ENCODE results near the gene LCORL.
A peak's percentile ranks its signal among the peaks of the same experiment; 100 is the strongest.

Gene LCORL

GRCh38 chr4:17941731-17942130, 79.8 kb downstream of the LCORL start:
- DNase-seq (ENCODE audit: insufficient read length, low spot score) = no peak
- FAIRE-seq = no peak

- FAIRE-seq = no peak
- DNase-seq (ENCODE audit: insufficient read length, low spot score) = no peak
These were observed 82.5 kb downstream of the LCORL start for GRCh38 chr4:17939054-17939453.

DNA sequence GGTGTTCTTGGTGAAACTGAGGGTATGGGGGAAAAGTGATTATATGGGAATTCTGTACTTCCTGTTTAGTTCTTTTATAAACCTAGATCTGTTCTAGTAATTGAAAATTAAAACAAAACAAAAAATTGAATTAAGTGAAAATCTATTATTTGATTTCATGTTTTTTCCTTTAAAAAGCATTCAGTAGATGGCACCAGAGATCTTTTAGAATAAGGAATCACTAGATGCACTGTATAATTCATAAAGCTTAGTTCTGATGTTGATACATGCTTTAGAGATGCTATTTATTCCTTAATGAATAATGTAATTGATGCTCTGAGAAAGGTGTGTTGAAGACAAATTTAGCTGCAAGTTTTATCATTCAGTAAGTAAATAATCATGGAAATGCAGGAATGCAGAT, 87.3 kb downstream of the LCORL start:
- DNase-seq (ENCODE audit: insufficient read length, low spot score) = no peak
- no peak for FAIRE-seq

DNA sequence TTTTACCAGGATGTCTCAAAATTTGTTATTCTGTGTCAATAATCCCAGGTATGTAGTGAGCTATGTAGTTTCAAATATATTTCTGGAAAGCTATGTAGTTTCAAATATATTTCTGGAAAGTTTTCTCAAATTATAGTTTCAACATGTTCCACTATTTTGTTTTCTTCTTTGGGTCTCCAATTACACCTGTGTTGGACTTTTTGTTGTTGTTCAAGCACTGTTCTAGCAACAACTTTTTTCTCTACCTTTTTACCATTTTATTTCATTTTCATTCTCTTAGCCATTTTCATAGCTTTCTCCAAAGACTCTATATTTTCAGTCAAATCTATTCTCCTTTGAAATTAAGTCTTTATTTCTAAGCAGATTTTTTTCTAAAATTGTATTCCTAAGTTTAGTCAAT, 88.4 kb downstream of the LCORL start:
- no peak for DNase-seq (ENCODE audit: insufficient read length, low spot score)
- FAIRE-seq = no peak

- DNase-seq (ENCODE audit: insufficient read length, low spot score) = no peak
- FAIRE-seq = no peak
These were observed 89.5 kb downstream of the LCORL start for GRCh38 chr4:17932041-17932440.

DNA sequence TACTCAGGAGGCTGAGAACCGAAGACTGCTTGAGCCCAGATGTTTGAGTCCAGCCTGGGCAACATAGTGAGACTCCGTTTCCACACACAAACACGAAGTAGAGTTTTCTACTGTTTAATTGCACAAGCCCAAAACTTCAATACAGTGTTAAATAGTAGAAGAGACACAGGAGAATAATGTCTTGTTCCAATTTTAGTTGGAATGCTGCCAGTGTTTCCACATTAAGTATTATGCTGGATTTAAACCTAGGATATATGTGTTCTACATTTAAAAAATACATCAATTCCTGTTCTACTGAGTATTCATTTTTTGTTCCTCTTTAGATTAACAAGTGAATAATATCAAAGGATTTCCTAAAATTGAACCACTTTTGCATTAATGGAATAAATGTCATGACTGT, 91.3 kb downstream of the LCORL start:
- no peak for FAIRE-seq
- DNase-seq (ENCODE audit: insufficient read length, low spot score) = no peak

DNA sequence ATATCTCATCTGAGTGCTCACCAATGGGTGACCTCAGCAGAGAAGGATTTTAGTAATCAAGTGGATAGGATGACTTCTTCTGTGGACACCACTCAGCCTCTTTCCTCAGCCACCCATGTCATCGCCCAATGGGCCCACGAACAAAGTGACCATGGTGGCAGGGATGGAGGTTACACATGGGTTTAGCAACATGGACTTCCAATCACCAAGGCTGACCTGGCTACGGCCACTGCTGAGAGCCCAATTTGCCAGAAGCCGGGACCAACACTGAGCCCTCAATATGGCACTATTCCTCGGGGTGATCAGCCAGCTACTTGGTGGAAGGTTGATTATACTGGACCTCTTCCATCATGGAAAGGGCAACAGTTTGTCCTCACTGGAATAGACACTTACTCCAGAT, 97.4 kb downstream of the LCORL start:
- DNase-seq (ENCODE audit: insufficient read length, low spot score) (no peak), FAIRE-seq (no peak)

GRCh38 chr4:17921451-17921850, 100.1 kb downstream of the LCORL start:
- no peak for FAIRE-seq

GRCh38 chr4:17920681-17921080, 100.9 kb downstream of the LCORL start:
- no peak for DNase-seq (ENCODE audit: insufficient read length, low spot score)
- FAIRE-seq = no peak

More at GRCh38 chr4:17921451-17921850, 100.1 kb downstream of the LCORL start:
- DNase-seq (ENCODE audit: insufficient read length, low spot score) = no peak

- FAIRE-seq = no peak
These were observed 106.1 kb downstream of the LCORL start for GRCh38 chr4:17915439-17915838.

DNA sequence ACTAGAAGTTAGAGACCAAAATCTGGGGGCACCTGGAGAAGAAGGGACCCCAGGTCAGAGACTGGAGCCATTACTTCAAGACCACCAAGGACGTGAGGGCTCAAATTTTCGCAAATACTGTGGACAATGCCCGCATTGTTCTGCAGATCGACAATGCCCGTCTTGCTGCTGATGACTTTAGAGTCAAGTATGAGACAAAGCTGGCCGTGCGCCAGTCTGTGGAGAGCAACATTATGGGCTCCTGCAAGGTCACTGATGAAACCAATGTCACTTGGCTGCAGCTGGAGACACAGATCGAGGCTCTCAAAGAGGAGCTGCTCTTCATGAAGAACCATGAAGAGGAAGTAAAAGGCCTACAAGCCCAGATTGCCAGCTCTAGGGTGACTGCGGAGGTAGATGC, 109.5 kb downstream of the LCORL start:
- FAIRE-seq (no peak), DNase-seq (ENCODE audit: insufficient read length, low spot score) (no peak)

More at GRCh38 chr4:17915439-17915838, 106.1 kb downstream of the LCORL start:
- DNase-seq (ENCODE audit: insufficient read length, low spot score) = no peak

DNA sequence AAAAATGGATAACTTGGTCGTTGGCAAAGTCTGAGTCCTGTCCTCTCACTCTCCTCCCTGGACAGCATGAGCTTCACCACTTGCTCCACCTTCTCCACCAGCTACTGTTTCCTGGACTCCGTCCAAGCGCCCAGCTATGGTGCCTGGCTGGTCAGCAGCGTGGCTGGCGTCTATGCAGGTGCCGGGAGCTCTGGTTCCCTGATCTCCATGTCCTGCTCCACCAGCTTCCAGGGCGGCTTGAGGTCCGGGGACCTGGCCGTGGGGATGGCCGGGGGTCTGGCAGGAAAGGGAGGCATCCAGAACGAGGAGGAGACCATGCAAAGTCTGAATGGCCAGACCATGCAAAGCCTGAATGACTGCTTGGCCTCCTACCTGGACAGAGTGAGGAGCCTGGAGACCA, 109.9 kb downstream of the LCORL start:
- DNase-seq (ENCODE audit: insufficient read length, low spot score) (no peak), FAIRE-seq (no peak)

GRCh38 chr4:17898553-17899055, 123.0 kb downstream of the LCORL start:
- FAIRE-seq (no peak), DNase-seq (ENCODE audit: insufficient read length, low spot score) (no peak)

- DNase-seq (ENCODE audit: insufficient read length, low spot score) (no peak), FAIRE-seq (no peak)
These were observed 126.1 kb downstream of the LCORL start for GRCh38 chr4:17895481-17895880.

DNA sequence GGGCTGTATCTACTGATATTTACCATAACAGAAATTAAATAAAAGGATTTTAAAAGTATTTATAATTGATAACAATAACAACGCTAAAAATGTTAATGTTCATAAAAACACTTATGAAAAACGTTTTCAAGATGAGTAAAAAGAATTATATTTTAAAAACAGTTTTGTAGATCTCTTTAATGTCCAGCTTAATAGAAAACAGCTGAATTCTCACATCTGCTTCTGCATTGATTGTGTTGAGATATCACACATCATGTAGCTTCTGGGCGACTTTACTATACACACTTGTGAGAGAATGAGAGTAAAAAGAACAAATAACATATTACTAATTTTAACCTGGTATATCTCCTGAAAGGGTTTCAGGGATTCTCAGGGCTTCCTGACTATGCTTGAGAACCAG, 127.1 kb downstream of the LCORL start:
- no peak for FAIRE-seq
- DNase-seq (ENCODE audit: insufficient read length, low spot score) = no peak

- FAIRE-seq = no peak
These were observed 131.9 kb downstream of the LCORL start for GRCh38 chr4:17889692-17890091.

DNA sequence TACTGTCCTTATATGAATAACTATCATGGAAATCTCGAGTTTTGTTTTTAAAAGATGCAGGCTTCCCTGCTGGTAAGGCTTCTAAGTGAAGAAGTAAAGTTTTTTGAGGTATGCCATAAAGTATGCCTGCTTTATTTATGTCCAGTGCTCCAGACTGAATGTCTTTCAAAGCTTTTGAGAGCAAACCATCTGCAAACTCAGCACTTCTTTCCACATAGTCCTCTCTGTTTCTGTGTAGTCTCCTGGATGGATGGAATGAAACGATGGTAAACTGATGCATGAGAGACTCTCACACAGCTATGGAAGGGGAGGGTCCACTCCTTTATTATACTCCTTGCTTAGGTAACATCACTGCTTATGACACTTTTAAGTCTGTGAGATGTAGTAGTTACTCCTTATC, 137.0 kb downstream of the LCORL start:
- FAIRE-seq = no peak

More at GRCh38 chr4:17889692-17890091, 131.9 kb downstream of the LCORL start:
- DNase-seq (ENCODE audit: insufficient read length, low spot score) = no peak

DNA sequence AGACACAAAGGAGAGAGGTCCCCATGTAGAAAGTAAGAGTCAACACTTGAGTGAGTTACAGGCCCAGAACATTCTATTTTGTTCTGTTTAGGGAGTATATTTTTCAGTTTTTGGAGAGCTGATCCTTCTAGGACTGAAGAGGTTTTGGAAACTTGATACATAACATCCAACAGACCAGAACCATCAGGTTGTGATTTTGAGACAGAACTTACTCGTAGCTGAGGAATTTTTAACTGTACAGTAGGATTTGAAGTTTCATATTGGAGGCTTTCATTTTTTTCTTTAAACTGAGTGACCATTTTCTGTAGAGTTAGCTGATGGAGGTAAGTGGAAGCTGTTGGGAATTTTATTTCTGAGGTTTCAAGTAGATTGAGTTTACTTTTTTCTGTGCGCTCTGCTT, 137.5 kb downstream of the LCORL start:
- no peak for DNase-seq (ENCODE audit: insufficient read length, low spot score)
- FAIRE-seq = no peak

More for the DNA sequence above, 137.0 kb downstream of the LCORL start:
- no peak for DNase-seq (ENCODE audit: insufficient read length, low spot score)

- FAIRE-seq (no peak), DNase-seq (ENCODE audit: insufficient read length, low spot score) (no peak)
These were observed 143.9 kb downstream of the LCORL start for GRCh38 chr4:17877661-17878060.

DNA sequence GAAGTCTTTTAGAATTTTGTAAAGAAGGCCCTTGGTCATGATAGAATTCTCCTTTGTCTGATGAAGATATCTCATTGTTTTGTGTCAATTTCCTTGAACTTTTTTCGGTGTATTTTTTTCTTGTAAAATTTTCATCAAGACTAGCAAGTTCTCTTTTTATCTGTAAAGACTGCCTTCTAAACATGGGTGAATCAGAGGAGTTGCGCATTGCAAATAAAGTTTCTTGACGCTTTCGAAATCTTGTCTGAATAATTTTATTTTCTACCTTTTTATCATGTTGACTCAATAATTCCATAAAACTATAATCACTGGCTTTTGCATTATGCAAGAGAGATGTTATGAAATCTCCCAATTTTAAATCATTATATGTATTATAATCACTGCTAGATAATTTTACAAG, 144.6 kb downstream of the LCORL start:
- peak; percentile 78 for FAIRE-seq
- DNase-seq (ENCODE audit: insufficient read length, low spot score) = no peak

DNA sequence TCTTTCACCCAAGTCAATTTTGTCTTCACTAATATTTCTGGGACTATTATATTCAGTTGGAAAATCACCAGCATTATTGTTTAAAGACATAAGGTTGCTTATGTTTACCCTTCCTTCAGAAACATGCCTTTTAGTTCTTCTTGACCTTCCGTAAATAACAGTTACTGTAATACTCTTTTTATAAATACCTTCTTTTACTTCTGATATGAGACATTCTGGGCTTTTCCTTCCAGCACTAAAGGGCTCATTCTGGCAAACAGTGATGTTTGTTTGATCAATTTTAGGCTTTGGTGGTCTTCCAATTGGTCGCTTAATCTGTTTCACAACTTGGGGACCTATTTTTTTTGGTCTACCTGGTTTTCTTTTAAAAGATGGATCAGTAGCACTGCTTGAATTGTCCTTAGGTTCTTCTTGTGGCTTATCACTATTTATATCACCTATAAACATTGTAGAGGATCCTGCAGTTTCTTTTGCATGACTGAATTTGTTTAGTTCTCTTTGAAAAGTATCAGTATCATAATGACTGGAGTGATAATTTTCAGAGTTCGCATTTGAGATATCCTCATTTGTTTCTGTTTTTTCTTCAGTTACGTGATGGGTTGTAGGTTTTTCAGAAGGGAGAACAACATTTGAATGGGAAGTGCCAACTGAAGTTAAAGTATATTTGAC, 146.0 kb downstream of the LCORL start:
- peak; percentile 64 for FAIRE-seq
- DNase-seq (ENCODE audit: insufficient read length, low spot score) = no peak

- FAIRE-seq = peak; percentile 21
- no peak for DNase-seq (ENCODE audit: insufficient read length, low spot score)
These were observed 152.2 kb downstream of the LCORL start for GRCh38 chr4:17869327-17869726.

DNA sequence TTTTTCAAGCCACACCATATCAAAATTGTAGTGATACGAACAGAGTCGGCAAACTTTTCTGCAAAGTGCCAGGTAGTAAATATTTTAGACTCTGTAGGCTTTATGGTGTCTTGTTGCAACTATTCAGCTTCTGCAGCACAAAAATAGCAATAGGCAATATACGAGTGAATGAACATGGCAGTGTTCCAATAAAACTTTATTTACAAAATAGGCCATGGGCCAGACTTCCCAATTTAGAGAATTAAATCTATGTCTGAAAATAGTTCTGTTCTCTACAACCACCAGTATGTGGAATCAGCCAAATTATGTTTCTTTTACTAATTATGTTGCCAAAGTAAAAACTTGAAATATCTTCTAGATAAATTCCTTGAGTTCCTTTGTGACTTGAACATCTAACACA, 154.3 kb downstream of the LCORL start:
- no peak for DNase-seq (ENCODE audit: insufficient read length, low spot score)

More for the DNA sequence above, 154.3 kb downstream of the LCORL start:
- FAIRE-seq = no peak
